Central memory CD4-positive, alpha-beta T cell (primary cell): ENCODE results near the gene KDM1B.

Experiments used
- DNase-seq: peaks from one replicate; pipeline ENCODE4 v3.0.0; 2022

Gene KDM1B

GRCh38 chr6:18264219-18264922 lies 109.1 kb downstream of the KDM1B start, which contains the start of gene DEK:
TSS of gene DEK (minus strand) at chr6:18264530. CDS start at chr6:18263987, 543 bp downstream.
- DNase-seq, result peak; percentile 79

GRCh38 chr6:18264923-18265377 lies 109.7 kb downstream of the KDM1B start:
- DNase-seq, result no peak

GRCh38 chr6:18265787-18266522 lies 110.7 kb downstream of the KDM1B start:
- DNase-seq, result no peak

- DNase-seq, result no peak
These were observed 111.3 kb downstream of the KDM1B start for GRCh38 chr6:18266523-18266912.

DNA sequence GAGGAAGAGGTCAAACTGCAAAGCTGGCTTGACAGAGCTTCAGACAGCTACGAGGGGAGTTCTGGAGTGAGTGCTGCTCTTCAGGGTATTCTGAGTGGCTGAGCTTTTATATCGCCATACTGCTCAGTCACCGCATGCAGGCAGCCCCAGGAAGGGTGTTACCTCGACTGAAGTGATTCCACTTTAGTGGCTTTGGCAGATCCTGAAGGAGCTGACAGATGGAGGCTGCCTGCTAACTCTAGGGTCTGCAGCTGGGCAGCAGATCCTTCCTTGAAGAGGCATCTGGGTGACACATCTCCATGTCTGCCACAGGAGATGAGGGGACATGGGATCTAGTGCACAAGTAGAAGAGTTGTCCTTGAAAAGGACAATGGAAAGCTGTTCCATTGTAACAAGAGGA lies 112.8 kb downstream of the KDM1B start:
- no peak for DNase-seq

GRCh38 chr6:18269253-18269652 lies 114.0 kb downstream of the KDM1B start:
- peak; percentile 19 for DNase-seq

DNA sequence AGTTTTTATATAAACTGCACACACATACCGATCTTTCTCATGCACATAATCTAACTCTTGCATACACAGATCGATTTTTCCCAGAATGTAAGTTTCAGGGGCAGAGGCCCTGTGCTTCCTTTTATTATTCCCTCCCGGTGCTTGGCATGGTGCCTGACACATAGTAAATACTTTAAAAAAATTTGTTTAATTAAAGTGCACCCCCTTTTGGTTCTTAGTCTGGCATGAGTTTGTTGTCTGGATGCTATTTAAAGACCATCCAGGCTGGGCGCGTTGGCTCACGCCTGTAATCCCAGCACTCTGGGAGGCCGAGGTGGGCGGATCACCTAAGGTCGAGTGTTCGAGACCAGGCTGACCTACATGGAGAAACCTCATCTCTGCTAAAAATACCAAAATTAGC lies 114.5 kb downstream of the KDM1B start:
- DNase-seq, result no peak

DNA sequence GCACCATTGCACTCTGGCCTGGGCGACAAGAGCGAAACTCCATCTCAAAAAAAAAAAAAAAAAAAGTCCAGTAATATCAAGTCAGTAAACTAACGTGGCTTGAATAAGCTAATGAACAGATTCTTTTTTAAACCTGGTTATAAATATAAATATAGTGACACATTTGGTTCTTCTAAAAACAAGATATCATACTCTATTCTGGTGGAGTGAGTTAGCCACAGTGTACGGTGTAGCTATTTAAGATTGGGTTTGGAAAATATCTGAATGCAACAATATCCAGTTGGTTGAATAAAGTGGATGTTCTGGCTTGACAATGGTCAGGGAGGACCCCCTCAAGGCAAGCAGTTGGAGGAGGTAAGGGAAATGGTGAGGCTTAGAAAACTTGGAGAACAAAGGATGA lies 115.0 kb downstream of the KDM1B start:
- DNase-seq, result no peak
